ENCODE results near the gene PTPRK.

The PTPRK gene

DNA sequence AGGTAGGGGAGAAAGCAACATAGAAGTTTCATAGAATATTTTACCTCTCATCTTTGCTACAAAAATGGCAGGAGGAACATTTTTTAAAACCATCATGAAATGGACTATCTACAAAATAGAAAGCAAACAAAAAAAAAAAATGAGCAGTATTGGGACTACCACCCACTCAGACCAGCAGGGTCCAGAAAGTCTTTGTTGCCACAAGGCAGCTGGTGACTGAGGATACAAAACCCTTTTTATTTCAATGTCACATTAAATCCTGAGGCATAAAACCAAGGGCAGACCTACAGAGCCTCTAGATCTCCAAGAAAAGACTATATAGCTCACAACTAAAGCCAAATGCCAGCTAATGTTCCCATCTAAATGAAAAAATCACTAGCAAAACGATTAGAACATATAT lies 282.2 kb downstream of the PTPRK start:
- no peak for DNase-seq

DNA sequence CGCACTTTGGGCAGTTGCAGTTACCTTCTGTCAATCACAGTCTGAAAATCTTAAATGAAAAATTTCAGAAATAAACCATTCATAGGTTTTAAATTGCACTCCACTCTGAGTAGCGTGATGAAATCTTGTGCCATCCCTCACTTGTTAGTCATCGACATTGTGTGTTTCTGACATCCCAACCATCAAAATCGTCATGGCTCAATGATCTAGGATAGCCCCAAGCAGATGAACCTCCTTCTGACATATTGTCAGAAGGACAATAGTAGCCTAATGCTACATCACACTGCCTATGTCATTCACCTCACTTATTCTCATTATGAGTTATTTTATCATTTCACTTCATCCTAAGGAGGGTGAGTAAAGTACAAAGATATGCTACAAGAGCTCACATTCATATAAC lies 284.8 kb downstream of the PTPRK start:
- no peak for DNase-seq

GRCh38 chr6:128233531-128233930 lies 286.9 kb downstream of the PTPRK start:
- DNase-seq = no peak

DNA sequence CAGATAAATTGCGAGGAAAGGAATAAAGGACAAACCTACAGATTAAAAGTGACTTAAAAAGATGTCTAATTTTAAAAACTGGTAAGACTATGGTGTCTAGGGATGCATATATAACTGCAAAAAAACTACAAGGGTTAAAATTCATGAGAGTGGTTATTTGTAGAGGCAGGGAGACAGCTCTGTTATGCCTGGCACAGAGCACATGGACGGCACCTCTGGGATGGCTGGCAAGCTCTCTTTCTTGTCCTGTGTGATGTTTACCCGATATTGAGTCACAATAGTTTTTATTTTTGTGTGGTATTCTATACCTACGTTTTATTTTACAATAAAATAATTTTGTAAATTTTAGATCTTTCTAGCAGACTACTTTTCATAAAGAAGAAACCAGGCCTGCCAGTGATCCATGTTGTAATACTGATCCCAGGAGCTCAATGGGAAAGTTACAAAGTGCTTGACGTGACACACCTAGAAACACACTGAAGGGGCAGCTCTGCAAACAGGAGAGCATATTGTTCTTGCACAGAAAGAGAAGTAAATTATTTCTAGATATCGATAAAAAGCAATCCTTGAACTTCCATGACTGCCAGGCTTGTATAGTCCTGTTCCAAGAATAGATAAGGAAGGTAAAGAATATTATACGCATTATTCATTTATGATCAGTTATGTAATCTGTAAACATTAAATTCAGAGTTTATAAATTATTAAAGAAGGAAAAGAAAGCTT lies 290.0 kb downstream of the PTPRK start:
- DNase-seq = no peak

- DNase-seq = no peak
Measured at GRCh38 chr6:128225612-128226011, 294.8 kb downstream of the PTPRK start.

DNA sequence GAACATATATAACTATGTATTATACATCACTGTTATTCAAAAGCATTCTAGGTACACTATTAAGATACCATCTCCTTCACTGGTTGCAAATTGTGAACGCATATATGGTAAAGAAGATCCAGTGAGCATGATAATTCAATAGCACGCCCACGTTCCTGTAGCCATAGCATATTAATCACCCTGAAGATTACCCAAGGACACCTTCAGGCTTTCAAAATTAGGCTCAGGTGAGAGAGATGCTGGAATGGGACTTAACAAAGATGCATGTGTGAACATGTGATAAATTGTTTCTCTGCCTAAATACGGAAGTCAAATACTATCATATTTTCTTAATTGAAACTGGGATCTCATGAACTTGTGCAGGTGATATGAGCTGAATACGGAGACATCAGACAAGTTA lies 303.5 kb downstream of the PTPRK start:
- no peak for DNase-seq

DNA sequence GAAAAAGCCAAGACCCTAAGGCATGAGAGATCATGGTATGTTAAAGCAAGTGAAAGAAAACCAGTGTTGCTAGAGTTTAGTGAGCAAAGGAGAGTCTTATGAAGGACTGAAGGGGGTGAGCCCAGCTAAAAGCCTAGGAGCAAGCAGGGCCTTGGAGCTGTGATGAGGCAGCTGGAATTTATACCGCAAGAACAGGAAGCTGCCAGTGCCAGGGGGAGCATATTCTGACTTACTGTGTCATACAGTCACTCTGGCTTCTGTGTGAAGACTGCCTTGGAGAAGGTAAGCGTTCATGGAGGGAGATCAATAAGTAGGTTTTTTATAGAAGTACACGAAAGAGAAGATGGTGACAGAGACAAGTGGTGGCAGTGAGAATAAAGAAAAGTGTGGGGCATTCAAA lies 310.6 kb downstream of the PTPRK start:
- DNase-seq = no peak

DNA sequence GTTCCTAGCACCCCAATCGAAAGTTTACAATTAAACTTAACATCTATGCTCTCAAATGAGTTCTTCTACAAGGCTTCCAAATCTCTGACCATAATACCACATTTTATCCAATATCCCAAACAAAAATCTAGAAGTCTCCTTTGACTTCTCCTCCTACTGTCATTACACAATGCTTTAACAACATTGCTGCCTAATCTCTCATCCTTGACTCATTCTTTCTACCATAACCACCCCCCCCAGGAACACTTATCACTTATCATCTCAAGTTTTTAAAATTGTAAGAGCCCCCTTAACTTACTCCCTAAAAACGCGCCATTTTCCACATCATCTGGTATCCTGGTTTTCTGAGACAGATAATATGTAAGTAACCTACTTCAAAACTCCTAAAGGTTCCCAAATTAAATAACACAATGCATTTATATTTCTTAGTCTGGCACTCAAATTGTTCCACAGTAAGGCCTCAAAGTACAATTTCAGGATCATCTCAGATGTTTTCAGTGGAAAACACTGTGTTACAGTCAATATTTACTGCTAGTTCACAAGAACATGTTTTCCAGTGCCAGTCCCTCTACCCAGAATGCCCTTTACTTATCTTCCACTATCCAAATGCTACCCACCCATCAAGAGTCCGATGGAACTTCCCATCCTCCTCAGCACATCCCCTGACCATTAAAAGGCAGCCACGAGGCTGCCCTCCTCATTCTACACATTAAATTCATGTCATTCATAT lies 311.4 kb downstream of the PTPRK start:
- DNase-seq = no peak

DNA sequence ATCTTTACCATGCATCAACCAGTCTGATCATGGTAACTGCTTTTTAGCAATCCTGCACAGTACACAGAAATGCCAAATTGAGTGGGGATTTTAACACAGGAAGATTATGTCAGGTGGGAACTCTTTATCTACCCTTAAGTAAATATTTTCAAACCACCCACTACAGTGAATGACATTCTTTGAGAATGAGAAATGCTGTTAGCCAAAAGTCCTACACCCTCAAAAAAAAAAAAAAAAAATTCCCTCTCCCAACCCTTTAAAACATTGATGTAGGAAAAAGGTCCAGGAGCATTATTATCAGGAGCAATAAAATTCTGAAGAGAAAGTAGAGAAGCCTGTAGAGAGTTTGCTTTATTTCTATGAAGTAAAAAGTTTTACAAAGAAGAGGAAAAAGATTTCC lies 312.3 kb downstream of the PTPRK start:
- DNase-seq = no peak

GRCh38 chr6:128206610-128207426 lies 313.6 kb downstream of the PTPRK start:
- no peak for DNase-seq

DNA sequence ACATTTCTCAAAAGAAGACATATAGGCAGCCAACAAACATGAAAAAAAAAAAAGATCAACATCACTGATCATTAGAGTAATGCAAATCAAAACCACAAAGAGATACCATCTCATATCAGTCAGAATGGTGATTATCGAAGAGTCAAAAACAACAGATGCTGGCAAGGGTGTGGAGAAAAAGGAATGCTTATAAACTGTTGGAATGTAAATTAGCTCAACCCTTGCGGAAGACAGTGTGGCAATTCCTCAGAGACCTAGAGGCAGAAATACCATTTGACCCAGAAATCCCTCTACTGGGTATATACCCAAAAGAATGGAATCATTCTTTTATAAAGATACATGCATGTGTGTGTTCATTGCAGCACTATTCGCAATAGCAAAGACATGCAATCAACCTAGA lies 315.8 kb downstream of the PTPRK start:
- DNase-seq = no peak

DNA sequence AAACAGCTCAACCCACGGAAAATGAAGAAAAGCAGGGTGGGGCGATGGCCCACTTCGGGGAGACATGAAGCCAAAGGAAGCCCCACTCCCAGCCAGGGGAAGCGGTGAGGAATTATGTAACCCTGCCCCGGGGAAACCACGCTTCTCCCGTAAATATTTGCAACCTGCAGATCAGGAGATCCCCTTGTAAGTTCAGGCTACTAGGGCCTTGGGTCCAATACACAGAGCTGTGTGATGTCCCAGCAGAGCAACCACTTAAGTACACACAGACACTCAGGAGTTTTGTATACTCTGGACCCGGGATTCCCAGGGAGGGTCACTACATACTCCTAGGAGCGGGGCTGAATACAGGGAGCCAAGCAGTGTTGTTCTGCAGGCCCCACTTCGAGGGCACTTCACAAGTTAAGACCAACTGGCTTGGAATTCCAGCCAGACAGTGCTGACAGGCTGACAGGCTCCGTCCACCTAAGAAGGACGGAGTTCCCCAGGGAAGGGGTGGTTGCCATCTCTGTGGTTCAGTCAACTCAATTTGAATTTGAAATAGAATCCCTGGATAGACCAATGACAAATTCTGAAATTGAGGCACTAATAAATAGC lies 318.1 kb downstream of the PTPRK start:
- no peak for DNase-seq

DNA sequence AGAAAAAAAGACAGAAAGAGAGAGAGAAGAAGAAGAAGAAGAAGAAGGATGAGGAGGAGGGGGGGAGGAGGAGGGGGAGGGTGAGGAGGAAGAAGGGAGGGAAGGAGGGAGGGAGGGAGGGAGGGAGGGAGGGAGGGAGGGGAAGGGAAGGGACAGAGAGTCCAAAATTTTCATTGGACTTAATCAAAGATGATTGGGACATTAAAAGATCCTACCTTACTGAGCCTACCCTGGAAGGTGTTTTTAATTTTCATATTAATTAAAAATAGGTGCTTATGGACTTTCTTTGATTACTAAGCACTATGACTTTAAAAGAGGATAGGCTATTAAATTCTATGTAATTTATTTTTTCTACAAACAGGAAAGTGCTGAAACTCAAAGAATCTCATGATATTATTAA lies 319.6 kb downstream of the PTPRK start:
- no peak for DNase-seq

DNA sequence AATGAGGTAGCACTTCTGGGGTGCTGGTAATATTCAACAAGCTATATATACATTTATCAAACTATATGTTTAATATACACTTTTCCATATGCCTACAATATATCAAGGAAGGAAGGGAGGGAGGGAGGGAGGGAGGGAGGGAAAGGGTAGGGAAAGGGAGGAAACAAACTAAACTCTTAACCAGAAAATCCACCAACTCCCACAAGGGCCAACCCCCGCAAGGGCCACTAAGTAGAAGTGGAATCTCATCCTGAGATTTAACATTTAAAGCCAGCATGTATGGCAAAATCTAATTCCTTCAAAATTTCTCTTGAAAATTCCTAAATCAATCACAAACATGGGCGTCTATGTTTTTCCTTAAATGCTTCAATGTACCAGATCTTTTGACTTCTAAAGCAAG lies 320.9 kb downstream of the PTPRK start:
- no peak for DNase-seq

GRCh38 chr6:128192972-128193371 lies 327.4 kb downstream of the PTPRK start:
- no peak for DNase-seq

DNA sequence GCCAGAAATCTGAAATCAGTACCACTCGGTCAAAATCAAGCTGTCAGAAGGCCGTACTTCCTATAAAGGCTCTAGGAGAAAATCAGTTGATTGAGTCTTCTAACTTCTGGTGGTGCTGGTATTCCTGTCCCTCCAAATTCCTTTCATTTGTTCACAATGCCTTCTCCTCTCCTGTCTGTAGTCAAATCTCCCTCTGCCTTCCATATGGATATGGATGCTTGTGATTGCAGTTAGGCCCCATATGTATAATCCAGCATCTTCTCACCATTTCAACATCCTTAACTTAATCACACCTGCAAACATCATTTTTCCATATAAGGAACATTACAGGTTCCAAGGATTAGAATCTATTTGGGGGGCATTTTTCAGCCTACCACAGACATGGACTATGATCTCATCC lies 331.7 kb downstream of the PTPRK start:
- DNase-seq = no peak

- DNase-seq = no peak
Measured at GRCh38 chr6:128186729-128187128, 333.7 kb downstream of the PTPRK start.

DNA sequence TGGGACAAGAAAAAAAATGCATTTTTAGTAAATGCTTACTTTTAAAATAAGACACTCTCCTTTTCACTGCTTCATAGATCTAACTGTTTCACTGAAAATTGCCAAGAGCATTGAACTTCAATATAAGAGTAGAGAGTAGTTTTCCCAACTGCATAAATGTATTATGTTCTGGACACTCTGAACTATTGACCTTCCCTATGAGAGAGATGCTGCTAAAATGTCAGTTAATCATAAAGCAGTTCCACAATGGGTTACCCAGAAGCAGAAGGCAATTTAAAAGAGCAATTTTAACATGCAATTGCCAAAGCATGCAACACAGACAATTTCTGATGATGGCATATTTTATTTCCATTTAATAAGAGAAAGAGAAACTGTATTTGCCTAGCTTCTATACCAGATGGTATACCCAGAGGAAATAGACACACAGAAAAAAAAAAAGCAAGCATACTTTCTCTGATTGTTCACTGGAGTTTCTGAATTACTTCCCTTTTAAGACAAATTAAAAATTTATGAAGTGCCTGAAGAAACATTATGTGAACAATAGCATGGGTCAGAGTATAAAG lies 340.4 kb downstream of the PTPRK start:
- no peak for DNase-seq

DNA sequence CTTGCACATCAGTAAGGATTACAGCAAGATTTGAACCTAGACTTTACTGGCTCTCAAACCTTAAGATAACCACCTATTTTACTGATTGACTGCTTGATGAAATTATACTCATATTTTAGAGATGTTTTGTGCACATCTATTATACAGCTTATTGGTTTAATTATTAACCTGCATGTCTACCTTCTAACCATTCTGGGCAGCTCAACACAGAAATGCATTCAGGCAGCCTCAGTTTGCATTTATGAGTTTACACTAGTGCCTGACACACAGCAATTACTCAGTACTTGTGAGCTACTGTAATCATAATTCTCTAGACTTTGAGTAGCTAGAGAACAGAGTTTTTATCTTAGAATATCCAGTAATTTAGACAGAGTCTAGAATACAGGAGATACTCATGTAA lies 345.7 kb downstream of the PTPRK start:
- DNase-seq = no peak

DNA sequence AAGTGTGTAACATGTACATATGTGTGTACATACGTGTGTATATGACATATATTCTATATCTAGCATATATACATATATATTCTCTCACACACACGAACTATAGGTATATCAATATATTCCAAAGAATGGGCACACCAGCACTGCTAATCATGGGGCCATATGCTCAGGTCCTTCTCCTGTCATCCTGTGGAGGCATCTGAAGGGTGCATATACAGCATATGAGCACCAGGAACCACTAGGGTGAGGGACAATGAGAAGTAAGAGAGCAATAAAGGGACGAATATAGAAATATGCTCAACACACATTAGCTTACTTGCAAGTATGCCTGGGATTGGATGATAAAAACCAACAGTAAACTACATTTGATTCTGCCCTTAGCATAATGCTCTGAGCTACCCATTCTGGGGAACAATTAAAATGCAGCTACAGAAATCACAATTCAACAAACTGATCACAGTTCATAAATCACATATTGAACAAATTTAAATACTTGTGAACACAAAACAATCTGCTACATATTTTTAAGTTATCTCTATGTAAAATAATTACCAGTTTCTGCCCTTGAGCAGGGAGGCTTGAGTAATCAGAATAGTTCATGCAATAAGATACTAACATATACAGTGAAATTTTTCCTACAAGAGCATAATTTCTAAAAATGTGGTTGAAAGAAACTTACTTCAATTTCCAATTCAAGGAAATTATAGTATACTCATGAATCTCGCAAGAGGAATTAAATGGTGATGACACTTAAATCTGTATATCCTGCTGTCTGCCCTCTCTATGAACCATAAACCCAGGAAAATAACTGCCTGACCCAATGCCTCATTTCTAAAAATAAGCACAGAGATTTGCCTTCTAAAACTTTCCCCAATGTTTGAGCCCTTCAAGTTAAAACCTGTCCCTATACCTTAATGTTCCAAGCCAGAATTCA lies 347.4 kb downstream of the PTPRK start:
- DNase-seq = no peak

DNA sequence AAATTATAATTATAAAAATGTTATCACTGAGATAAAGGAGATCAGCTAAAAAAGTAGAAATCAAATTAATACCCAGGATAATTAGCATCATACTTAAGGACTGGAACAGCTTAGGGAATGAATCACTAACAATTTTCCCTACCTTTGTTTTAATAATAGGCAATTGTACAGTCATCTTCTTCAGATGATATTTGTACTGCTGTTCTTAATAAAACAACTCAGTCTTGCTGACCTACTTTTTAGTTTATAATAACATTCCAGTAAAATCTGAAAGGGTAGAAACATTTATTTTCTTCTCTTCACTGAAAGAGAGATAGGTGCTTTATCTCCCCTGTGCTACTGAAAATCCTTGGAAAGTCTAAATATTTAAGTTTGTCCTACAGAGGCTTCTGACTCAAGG lies 348.3 kb downstream of the PTPRK start:
- no peak for DNase-seq

- DNase-seq = no peak
Measured at GRCh38 chr6:128171182-128171581, 349.2 kb downstream of the PTPRK start.
